Activated B cell treated with CpG ODN at 0.5 μM for 24 hours (primary cell): ENCODE measurements around the gene TTL. TPM values are rescaled to one million over a fixed set of nuclear protein-coding genes. Genes with fewer than 3 reads are reported as not detected.
"Not testable (repeated sequence)": the region's sequence is repeated elsewhere in the genome, so short reads cannot be mapped to it uniquely, and the experiment has no call there.

Source experiments
- ATAC-seq: fragments of 200-7000 bp; cut with Tn5 transposase; one replicate; pipeline ENCODE4 v1.10.0; 2021; ENCODE audit warnings: low read depth, mild to moderate bottlenecking, moderate library complexity
- CTCF ChIA-PET: fragments of 350-600 bp; sonication (Branson Sonifier 250); formaldehyde crosslinking; loops from one replicate; lab custom pipeline; 2021; ENCODE audit warnings: antibody characterized with exemption; lab: Charles Lee
- POLR2A ChIA-PET: fragments of 350-600 bp; sonication (Branson Sonifier 250); formaldehyde crosslinking; loops from one replicate; lab custom pipeline; 2021; ENCODE audit warnings: antibody characterized with exemption; lab: Charles Lee
- DNase-seq: peaks from one replicate; pipeline ENCODE4 v3.0.0; 2022
- H3K27ac Mint-ChIP-seq: one replicate; pipeline ENCODE4 v1.8.0; 2020; ENCODE audit warnings: mixed read lengths
- H3K27me3 Mint-ChIP-seq: one replicate; pipeline ENCODE4 v1.8.0; 2021; ENCODE audit warnings: mixed read lengths
- H3K36me3 Mint-ChIP-seq: one replicate; pipeline ENCODE4 v1.8.0; 2021; ENCODE audit warnings: low read depth, mixed read lengths
- H3K4me1 Mint-ChIP-seq: one replicate; pipeline ENCODE4 v1.8.0; 2021; ENCODE audit warnings: mixed read lengths
- H3K4me3 Mint-ChIP-seq: one replicate; pipeline ENCODE4 v1.8.0; 2020; ENCODE audit warnings: mild to moderate bottlenecking, mixed read lengths
- H3K9me3 Mint-ChIP-seq: one replicate; pipeline ENCODE4 v1.8.0; 2020; ENCODE audit warnings: mixed read lengths
- CTCF ChIP-seq: fragments of 200-600 bp; IDR thresholded peaks from one replicate; pipeline ENCODE4 v1.8.0; 2022; ENCODE audit warnings: antibody characterized with exemption, mild to moderate bottlenecking
- intact Hi-C: fragments of 100-400 bp; cut with micrococcal nuclease; formaldehyde crosslinking; loops from one replicate; pipeline ENCODE4 v1.15.1; 2024
- total RNA-seq: library from RNA; stranded (reverse); gene quantifications from 2 replicates; pipeline ENCODE4 v1.2.3, GENCODE V29; 2022

TTL gene
- total RNA-seq, 1 donor from 2014 or later = 20.8 TPM

- Mint-ChIP-seq H3K27ac (no peak overlapping the region), H3K9me3 (no peaks in the 10 kb centered on the region), H3K36me3 (peaks cover 32% of the 10 kb centered on the region)
Observed at GRCh38 chr2:112530728-112531127, 48.8 kb downstream of the TTL start.

GRCh38 chr2:112534826-112535225 lies 52.9 kb downstream of the TTL start:
- no peak for TF ChIP-seq CTCF
- POLR2A ChIA-PET = no interaction called here

More at GRCh38 chr2:112530728-112531127, 48.8 kb downstream of the TTL start:
- no peaks in the 10 kb centered on the region for H3K4me1 Mint-ChIP-seq
- ATAC-seq = no peak
- POLR2A ChIA-PET = no interaction called here
- H3K4me3 Mint-ChIP-seq = no peak overlapping the region
- intact Hi-C loops = no loop called here
- CTCF ChIA-PET = no interaction called here
- H3K27me3 Mint-ChIP-seq = no peaks in the 10 kb centered on the region
- DNase-seq = no peak
- no peak for TF ChIP-seq CTCF

GRCh38 chr2:112536665-112537064 lies 54.7 kb downstream of the TTL start:
- ATAC-seq, H3K27ac Mint-ChIP-seq, H3K9me3 Mint-ChIP-seq, H3K4me3 Mint-ChIP-seq, H3K36me3 Mint-ChIP-seq, CTCF ChIA-PET, POLR2A ChIA-PET, H3K27me3 Mint-ChIP-seq, intact Hi-C loops, DNase-seq: not testable (repeated sequence)
- peaks cover 11% of the 10 kb centered on the region for H3K4me1 Mint-ChIP-seq

More at GRCh38 chr2:112534826-112535225, 52.9 kb downstream of the TTL start:
- no peak overlapping the region for H3K27ac Mint-ChIP-seq
- no peak for DNase-seq
- peaks cover 14% of the 10 kb centered on the region for H3K36me3 Mint-ChIP-seq
- no peaks in the 10 kb centered on the region for H3K4me1 Mint-ChIP-seq
- H3K4me3 Mint-ChIP-seq = no peak overlapping the region
- intact Hi-C loops = no loop called here
- no peaks in the 10 kb centered on the region for H3K27me3 Mint-ChIP-seq
- no peak for ATAC-seq
- H3K9me3 Mint-ChIP-seq = no peaks in the 10 kb centered on the region
- CTCF ChIA-PET = no interaction called here

GRCh38 chr2:112539306-112539705 lies 57.4 kb downstream of the TTL start:
- CTCF ChIA-PET = no interaction called here

DNA sequence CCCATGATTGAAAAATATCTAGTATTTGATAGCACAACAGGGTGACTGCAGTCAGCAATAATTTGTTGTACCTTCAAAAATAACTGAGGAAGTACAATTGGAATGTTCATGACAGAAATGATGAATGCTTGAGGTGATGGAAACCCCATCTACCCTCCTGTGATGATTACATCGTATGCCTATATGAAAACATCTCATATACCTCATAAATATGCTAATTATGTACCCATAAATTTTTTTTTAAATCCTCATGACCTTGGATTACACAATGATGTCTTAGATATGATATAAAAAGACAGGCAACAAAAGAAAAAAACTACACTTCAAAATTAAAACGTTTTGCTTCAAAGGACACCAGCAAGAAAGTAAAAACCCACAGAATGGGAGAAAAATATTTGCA lies 59.0 kb downstream of the TTL start:
- intact Hi-C loops = loop anchor here (1.0 kb wide), 1 partner anchor 486 kb away; the partner anchor contains the start of gene TMEM87B
- no peak for TF ChIP-seq CTCF
- ChIA-PET CTCF (no interaction called here), POLR2A (interaction anchor here (1.0 to 1.6 kb wide), 4 partner anchors 44 to 486 kb away, joined by 3 to 6 read pairs (median 4); partner anchors contain the start of gene CHCHD5)
- no peak overlapping the region for H3K4me3 Mint-ChIP-seq
- H3K27ac Mint-ChIP-seq = no peak overlapping the region
- H3K27me3 Mint-ChIP-seq = no peaks in the 10 kb centered on the region
- H3K4me1 Mint-ChIP-seq = peaks cover 19% of the 10 kb centered on the region
- no peak for ATAC-seq
- no peaks in the 10 kb centered on the region for H3K9me3 Mint-ChIP-seq
- peaks cover under 1% of the 10 kb centered on the region for H3K36me3 Mint-ChIP-seq
- DNase-seq = no peak

More at GRCh38 chr2:112539306-112539705, 57.4 kb downstream of the TTL start:
- Mint-ChIP-seq H3K27me3 (no peaks in the 10 kb centered on the region), H3K4me3 (no peak overlapping the region), H3K27ac (no peak overlapping the region), H3K9me3 (no peaks in the 10 kb centered on the region), H3K4me1 (peaks cover 15% of the 10 kb centered on the region), H3K36me3 (no peaks in the 10 kb centered on the region)
- TF ChIP-seq CTCF = no peak
- POLR2A ChIA-PET = no interaction called here
- no peak for ATAC-seq
- intact Hi-C loops = no loop called here
- no peak for DNase-seq
